Stimulated activated CD8-positive, alpha-beta memory T cell treated with anti-CD3 and anti-CD28 coated beads, Interleukin-12 subunit alpha, Interleukin-12 subunit beta, amount 100 ng/mL, for 24 hours (primary cell): ENCODE data around the gene EPO.

Source experiments
- DNase-seq: peaks from one replicate; pipeline ENCODE4 v3.0.0-alpha.2; 2020; ENCODE audit errors: extremely low read depth

EPO gene

DNA sequence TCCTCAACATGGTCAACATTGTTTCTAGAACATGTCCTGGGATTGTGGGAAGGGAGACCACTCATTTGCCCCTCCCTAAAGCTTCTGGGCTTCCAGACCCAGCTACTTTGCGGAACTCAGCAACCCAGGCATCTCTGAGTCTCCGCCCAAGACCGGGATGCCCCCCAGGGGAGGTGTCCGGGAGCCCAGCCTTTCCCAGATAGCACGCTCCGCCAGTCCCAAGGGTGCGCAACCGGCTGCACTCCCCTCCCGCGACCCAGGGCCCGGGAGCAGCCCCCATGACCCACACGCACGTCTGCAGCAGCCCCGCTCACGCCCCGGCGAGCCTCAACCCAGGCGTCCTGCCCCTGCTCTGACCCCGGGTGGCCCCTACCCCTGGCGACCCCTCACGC lies at the start of gene EPO:
TSS of gene EPO (plus strand) at position 190 of the 392 bp plus-strand sequence. CDS start 513 bp downstream, outside the sequence.
- no peak for DNase-seq

DNA sequence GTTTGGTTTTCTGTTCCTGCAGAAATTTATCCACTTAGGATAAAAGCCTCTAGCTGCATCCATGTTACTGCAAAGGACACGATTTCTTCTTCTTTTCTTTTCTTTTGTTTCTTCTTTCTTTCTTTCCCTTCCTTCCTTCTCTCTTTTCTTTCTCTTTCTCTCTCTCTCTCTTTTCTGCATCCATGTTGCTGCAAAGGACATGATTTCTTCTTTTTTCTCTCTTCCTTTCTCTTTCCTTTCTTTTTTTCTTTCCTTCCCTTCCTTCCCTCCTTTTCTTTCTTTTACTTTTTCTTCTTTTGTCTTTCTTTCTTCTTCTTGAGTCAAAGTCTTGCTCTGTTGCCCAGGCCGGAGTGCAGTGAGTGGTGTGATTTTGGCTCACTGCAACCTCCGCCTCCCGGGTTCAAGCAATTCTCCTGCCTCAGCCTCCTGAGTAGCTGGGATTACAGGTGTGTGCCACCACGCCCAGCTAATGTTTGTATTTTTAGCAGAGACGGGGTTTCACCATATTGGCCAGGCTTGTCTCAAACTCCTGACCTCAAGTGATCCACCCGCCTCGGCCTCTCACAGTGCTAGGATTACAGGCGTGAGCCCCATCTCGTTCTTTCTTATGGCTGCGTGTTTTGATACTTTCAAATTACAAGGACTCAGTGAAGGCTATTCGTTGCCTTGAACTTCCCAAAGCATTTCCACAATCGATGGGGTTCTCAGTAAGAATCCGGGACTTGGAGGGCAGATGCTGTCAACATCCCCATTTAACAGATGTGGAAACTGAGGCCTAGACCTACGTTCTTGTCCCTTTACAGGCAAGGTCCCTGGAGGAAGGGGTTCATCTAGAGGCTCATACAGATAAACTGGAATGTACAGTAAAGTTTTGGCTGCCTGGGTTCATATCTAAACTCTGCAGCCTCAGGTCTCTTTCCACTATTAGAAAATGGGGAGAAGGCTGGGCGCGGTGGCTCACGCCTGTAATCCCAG lies 48.6 kb upstream of the EPO start:
- DNase-seq = no peak

DNA sequence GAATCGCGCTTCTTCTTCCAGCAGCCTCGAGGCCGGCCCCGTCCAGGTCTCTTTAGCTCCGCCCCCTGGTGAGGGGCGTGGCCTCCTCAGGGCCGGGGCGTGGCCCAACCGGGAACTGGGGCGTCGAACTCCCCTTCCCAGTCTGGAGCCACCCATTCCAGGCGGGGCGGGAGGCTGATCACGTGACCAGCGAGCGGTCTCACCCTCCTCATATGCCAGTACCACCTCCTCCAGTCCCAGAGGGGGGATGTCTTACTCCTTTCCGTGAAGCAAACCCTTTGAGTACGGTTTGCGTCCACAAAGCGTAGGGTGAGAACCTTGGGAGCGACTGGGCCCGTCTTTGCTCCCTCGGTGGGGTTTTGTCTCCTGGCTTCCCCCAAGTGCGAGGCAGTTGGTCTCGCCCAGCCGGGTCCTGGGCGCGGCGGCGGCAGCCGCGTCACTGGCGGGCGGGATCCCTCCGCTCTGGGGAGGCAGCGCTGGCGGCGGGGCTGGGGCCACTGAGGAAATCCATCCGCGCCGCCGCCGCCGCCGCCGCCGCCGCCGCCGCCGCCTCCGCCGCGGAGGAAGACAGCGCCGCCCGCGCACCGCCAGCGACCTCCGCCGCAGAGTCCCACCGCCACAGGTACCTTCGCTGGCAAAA lies 46.8 kb upstream of the EPO start, which contains the start of gene GNB2:
TSS of gene GNB2 (plus strand) at position 439 of the 640 bp plus-strand sequence. CDS start 2,526 bp downstream, outside the sequence.
- peak; percentile 94 for DNase-seq

DNA sequence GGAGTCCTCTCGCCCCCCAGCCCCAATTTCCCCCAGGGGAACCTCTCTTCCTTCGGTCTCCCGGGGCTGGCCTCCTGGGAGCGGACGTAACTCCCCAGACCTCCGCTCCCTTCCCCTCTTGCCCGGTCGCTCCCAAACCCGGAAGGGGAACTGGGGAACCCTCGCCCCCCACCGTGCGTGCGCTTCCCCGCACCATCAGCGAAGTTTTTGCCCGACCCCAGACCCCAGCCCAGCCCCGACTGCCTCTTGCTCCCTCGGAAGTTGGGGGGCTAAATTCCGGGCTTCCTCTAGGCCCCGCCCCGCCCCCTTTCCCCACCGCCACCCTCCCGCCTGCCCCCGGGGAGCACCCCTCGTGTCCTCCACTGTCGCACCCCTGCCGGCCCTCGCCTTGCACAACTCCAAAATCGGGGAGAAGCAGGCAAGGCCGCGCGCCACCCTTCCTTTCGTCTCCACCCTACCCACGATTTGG lies 46.3 kb upstream of the EPO start:
- no peak for DNase-seq

DNA sequence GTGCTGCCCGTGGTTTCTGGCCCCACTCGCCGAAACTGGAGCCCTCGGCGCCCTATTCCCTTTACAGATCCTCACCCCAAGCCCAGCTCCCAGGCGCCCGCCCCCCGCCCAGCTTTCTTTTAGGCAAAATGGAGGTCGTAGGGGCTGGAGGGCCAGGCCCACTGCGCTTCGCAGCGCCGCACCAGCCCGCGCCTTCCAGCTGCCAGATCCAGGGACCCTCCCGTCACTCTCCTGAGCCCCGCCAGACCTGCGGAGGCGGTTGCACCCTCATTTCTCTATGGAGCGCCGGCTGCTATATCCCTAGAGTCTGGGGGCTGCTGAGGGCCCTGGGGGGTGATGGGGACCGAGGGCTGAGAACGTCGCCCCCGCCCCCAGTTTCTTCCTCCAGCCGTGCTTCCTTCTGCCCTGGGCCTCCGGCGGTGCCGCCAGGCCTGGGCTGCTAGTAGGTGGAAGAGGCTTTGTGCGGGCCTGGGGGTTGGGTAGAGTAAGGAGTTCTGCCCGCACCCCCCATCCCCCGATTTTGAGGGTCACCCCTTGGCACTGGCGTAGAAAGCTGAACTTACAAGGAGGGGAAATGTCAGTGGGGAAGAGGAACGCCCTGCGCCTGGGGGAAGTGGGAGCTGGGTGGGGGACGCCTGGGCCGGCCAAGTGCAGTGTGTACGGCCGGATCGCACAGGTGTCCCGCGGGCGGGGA lies 45.7 kb upstream of the EPO start:
- no peak for DNase-seq

DNA sequence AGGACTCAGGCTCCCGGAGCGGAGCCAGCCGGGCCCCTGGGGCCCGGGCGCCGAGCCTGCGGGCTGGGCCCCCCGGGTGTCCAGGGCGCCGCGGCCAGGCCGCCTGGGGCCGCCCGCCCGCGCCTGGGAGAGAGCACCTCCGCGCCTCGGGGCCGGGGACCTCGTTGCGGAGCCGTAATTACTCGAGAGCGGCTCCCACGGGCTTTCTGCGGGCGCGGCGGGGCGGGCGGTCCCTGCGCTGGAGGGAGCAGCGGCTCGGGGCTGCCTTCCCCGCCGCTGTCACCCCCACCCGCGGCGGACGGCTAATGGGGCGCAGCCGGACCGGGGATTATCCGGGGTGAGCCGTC lies 45.2 kb upstream of the EPO start:
- no peak for DNase-seq

DNA sequence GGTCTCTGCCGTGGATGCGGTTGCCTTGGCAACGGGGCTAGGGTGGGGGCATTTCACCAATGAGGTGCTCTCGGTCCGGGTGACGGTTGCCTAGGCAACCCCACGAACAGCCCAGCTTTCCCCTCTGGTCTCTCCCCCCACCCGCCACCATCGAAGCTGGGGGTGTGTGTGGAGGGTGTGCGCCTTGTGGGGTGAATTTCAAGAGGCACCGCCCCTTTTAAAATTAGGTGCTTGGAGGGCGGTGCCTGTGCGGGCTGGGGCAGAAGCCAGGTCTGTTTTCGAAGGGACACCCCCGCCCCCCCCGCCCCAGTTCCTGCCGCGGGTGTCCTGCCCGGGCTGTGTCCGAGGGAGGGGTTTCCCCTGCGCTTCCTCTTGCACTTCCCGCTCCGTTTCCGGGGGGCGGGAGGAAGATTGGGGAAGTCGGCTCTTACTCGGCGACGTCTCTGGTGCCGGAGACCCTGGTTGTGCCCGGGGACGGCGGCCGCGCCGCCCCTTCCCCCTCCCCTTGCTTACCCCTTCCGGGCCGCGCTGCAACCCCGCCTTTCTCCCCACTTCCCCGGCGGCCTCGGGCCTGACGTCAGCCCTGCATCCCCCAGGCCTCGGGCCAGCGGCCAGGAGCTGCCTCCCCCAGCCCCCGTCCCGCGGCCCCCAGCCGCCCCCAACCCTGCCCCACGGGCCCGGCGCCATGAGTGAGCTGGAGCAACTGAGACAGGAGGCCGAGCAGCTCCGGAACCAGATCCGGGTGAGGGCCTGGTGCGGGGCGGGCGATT lies 44.5 kb upstream of the EPO start:
- no peak for DNase-seq

DNA sequence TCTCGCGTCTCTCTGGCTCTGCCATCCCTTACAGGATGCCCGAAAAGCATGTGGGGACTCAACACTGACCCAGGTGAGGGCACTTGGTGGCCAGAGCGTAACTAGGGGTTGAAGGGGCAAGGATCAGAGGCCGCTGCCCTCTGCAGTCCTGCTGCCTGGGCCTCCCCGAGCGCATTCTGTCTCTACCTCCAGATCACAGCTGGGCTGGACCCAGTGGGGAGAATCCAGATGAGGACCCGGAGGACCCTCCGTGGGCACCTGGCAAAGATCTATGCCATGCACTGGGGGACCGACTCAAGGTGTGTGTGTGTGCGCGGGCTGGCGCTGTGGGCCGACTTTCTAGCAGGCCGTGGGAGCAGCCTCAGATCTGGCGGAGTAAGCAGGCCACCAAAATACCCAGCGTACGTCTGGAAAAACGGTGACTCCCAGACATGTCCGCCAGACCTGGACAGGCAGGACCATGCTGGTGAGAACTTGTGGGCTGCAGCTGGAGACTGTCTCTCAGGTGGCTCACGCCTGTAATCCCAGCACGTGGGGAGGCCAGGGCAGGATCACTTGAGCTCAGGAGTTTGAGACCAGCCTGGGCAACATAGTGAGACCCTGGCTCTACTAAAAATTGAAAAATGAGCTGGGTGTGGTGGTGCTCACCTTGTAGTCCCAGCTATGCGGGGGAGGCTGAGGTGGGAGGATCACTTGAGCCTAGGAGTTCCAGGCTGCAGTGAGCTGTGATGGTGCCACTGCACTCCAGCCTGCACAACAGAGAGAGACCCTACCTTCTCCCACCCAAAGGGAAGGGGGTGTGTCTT lies 43.6 kb upstream of the EPO start:
- DNase-seq = no peak

DNA sequence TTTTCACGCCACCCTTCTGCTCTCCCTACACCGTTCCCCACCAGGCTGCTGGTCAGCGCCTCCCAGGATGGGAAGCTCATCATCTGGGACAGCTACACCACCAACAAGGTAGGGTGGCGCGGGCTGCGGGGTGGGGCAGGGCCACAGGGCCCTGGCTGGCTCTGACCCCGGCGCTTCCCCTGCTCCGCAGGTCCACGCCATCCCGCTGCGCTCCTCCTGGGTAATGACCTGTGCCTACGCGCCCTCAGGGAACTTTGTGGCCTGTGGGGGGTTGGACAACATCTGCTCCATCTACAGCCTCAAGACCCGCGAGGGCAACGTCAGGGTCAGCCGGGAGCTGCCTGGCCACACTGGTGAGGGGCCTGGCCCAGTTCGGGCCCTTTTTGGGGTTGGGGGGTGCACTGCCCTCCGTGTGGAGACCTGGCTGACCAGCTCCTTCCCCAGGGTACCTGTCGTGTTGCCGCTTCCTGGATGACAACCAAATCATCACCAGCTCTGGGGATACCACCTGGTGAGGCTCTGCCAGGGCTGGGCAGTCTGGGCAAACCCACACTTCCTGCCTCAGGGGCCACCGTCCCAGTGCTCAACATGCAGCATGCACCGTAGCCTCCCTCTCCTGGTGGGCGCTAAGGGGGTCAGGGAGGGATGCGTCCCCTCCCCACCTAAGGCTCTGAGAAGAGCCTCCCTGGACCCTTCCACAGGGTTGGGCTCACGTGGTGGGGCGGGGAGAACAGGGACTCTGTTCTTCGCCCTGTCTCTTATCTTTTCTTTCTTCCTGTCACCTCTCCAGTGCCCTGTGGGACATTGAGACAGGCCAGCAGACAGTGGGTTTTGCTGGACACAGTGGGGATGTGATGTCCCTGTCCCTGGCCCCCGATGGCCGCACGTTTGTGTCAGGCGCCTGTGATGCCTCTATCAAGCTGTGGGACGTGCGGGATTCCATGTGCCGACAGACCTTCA lies 42.7 kb upstream of the EPO start:
- DNase-seq = no peak

DNA sequence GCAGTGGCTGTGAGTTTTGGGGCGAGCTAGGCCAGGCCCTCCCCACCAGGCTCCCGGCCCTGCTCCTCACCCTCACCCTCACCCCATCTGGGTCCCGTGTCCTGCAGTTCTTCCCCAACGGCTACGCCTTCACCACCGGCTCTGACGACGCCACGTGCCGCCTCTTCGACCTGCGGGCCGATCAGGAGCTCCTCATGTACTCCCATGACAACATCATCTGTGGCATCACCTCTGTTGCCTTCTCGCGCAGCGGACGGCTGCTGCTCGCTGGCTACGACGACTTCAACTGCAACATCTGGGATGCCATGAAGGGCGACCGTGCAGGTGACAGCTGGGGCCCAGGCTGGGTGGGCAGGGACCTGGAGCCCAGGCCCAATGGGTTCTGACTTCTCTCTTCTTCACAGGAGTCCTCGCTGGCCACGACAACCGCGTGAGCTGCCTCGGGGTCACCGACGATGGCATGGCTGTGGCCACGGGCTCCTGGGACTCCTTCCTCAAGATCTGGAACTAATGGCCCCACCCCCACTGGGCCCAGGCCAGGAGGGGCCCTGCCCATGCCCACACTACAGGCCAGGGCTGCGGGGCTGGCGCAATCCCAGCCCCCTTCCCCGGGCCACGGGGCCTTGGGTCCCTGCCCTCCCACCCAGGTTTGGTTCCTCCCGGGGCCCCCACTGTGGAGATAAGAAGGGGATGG lies 41.8 kb upstream of the EPO start:
- no peak for DNase-seq

DNA sequence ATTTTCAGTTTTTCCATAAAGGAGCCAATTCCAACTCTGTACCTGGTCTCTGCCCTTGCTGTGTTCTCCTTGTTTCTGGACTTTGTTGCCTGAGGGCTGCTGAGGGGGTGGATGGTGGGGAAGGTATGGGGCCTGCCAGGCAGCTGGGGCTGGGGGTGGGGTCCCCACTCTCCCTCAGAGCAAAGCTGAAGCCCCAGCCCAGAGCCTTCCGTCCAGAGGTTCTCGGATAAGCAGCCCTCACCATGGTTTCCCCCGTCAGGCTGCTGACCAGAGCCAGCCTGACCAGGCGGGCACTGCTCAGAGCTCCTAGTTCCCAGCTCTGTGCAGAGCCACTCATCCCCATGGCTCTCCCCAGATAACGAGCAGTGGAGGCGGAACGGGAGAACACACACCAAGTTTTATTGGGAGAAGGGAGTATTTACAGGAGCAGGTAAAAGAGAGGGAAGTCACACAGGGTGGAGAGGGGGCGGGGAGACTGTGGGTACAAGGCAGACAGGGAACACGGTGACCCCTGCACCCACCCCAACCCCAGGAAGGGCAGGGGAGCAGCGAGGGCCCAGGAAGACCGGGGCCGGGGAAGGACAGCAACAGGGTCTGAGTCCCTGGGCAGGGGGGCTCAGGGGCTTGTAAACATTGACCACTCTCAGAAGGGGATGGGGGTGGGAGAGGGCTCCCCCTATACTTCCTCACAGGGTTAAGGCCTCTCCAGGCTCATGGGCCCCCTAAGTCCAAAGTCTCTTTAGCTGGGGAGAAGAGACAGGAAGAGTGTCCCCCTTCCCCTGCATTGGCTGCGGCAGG lies 40.9 kb upstream of the EPO start:
- no peak for DNase-seq

DNA sequence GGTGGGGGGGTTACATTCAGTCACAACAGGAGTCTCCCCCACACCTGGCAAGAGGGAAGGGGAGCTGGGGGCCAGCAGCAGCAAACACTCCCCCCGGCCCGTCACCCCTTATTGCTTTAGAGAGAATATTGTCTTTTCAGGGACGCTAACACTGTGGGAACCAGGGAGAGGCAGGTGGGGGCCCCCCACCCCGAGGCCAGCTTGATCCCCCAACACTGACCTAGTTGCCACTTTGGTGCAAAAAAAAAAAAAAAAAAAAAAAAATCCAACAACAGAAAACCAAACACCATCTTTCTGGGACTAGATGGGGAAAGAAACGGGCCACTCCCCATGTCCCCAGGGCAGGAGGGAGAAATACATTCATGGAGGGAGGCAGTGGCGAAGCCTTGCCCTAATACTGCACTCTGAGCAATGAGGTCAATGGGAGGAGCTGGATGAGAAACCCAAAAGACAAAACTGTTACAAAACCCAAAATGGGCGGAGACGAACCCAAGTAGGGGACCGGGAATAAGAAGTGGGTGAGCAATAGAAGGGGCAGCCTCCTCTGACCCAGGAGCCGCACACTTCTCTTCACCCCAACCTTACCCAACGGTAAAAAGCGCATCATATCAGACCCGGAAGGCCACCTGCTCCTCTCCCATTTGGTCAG lies 40.2 kb upstream of the EPO start:
- no peak for DNase-seq

DNA sequence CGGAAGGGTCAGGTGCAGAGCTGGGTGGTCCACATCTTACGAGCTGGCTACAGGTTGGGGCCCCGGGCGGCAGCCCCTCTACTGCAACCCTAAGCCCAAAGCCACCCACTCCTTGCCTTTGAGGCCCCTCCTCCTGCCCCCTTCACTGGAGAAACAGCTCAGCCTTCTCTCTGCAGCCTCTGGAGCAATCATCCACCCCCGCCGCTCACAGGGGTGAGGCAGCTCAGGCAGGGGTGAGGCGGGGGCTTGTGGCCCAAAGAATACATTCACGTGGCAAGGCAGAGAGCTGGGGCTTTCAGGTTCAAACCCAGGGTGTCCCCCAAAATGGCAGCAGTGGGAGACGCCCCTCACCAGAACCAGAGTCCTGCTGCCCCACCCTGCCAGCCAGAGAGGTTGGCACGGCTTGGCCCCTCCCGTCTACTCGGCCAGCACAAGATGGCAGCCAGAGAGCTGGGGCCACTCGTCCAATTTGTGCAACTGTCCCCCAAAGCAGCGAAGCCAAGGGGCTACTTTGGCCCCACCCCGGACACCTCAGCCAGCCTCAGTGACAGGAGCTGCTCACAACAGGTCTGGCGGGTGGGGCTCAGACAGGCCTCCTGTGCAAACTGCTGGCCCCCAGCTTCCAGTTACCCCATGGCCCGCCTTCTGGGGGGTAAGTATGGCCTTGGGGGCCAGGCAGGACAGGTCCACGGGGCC lies 39.5 kb upstream of the EPO start:
- DNase-seq = no peak

DNA sequence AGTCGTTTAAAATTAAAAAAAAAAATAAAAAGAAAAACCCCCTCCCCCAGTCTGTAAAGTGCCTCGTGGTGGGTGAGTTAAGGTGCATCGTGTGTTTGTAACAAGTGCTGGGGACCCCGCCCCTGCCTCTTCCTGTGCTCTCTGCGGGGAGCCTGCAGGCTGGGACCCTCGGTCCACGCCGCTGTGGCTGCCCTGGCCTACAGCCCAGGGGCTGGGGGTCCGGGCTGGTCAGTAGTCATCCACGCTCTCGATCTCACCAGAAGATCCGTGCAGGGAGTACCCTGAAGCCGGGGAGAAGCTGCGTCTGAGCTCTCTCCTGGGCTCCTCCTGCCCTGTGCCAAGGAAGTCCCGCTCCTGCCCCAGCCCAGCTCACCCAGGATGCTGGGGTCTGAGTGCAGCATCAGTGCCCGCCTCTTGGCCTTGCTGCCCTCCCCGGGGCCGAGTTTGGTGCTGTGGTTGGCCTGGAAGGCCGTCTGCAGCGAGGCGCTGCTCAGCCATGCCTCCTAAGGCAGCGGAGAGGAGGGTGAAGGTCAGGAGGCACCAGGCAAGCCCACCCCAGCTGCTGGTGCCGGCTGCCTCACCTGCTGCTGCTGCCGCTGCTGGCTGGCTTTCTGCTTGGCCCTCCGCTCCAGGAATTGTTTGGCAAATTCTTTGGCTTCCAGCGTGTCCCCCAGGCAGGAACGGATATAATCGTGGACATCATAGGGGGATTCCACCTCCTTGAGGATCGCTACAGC lies 38.6 kb upstream of the EPO start:
- DNase-seq = no peak

DNA sequence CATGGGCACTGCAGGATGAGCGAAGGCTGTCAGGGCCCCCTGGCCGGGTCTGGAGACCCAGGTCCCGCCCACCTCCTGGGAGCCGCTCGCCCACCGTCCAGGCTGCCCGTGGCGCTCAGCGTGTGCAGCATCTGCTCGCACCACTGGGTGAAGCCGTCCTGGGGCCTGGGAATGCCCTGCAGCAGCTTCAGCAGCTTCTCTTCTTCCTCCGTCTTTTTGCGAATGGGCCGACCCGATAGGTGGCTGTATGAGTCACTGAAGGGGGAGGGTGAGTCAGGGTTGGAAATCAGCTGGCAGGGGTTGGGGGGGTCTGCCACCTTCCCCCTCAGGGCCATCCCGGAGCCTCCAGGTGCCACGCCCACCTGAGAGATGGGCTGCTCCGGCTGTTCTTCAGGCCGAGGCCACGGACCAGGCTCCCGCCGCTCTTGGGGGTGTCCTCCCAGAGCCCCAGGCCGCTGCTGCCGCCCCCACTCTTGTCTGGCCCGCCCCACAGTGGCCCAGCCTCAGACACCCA lies 38.0 kb upstream of the EPO start:
- DNase-seq = no peak
